NAMALWA (cell line): ENCODE measurements around the gene GUCY1A1.

ENCODE experiments used
- DNase-seq: peaks from one replicate; pipeline ENCODE4 v3.0.0-alpha.2; 2015; ENCODE audit warnings: low spot score

The GUCY1A1 gene

DNA sequence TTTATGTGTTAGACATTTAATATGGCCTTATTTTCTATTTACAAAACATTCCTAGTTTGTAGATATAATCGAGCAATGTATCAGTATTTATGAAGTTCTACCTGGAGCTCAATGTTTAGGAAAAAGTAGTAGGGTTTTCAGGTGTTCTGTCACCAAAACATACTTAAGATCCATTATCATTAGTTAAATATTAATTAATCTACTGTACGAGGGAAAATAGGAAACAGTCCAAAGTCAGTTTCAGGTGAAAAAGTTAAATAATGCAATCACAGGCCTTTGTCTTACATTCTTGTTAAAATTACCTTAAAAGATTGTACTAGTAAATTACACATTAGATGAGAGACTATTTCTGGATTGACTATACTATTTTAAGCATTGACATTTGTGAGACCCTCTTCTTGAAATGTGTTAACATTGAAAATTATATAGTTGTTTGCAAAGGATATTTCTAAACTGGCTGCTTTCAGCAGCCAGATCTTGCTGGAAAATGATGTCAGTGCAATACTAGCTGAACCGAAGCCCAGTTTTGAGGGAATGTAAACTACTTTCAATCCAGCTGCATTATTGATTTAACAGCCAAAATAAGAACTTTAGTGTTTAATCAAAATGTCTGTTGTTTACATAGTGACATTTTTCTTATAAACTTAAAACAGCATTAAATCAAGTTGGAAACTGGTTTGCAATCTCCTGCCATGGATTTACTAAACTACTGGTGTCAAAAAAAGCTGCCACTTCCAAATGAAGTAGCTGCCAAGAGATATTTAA is 111.5 kb downstream of the GUCY1A1 start:
- DNase-seq = no peak

DNA sequence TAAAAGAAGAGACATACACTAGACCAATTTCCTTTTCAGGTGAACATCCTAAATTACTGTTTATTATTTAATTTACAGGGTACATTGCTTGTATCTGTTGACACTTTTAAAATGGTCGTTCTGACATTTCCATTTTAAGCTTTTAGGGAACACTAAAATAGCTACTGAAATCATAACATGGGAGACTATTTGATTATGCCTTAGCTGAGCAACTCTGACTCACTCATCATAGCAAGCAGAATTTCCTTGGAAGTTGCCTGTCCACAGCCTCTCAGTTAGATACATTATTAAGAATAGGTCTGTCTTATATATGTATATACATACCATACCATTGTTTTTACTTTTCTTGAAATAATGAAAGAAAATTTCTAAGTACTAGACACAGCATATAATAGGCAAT is 114.1 kb downstream of the GUCY1A1 start:
- DNase-seq = no peak

DNA sequence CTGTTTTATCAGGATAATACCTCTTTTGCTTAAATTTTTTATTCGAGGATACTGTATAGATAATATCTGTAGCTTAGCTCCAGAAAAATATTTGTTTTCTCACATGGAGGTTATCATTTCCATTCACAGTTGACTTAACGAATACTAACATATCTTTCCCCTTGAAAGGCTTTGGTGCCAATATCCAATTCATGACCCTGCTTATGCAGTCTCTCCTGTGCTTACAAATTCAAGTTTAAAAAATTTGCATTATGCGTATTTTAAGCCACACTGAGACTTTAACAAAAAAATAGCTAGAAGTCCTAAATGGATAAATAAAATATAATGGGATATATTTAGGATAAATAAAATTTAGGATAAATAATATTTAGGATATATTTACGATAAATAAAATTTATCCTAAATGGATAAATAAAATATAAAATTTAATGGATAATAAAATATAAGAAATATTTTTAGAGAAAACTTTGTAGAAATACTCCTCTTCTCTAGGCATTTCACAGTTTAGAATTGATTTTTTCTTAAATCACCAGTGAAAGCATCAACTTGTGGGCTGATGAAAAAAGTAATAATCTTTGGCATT is 114.7 kb downstream of the GUCY1A1 start:
- DNase-seq = no peak
